Urothelium cell line (cell line): Measurements from ENCODE around the gene ASAP3.
A peak's percentile ranks its signal among the peaks of the same experiment; 100 is the strongest.
"Not testable (repeated sequence)": the region's sequence is repeated elsewhere in the genome, so short reads cannot be mapped to it uniquely, and the experiment has no call there.

Experiments
- DNase-seq: peaks from one replicate; pipeline ENCODE4 v3.0.0; 2011; ENCODE audit warnings: low spot score, mixed read lengths
- FAIRE-seq: peaks from 2 replicates; lab custom pipeline; 2011; peaks lifted over from hg19 to GRCh38; lab: Jason Lieb, UNC

The ASAP3 gene

GRCh38 chr1:23515905-23516304 is 31.9 kb upstream of the ASAP3 start:
- FAIRE-seq = no peak

DNA sequence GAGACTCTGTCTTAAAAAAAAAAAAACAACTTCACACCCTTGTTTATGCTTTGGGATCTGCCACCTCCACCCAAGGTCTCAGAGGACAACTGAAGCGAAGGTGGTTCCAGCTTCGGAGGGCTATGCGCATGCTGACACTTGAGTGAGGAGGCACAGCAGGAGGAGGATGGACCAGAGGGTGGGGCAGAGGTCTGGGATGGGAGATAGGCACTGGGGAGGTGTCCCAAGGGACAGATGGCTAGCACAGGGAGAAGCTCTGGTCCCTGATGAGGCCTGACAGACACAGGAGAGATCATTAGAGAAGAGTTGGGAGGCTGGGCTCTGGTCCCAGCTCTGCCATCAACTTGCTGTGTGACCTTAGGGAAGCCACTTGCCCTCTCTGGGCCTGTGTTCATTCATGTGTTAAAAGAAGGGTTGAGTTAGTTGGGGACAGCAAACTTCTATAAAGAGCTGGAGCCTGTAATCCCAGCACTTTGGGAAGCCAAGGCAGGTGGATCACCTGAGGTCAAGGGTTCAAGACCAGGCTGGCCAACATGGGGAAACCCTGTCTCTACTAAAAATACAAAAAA is 30.2 kb upstream of the ASAP3 start:
- FAIRE-seq (no peak), DNase-seq (no peak)

More at GRCh38 chr1:23515905-23516304, 31.9 kb upstream of the ASAP3 start:
- no peak for DNase-seq

GRCh38 chr1:23509896-23510295 is 25.9 kb upstream of the ASAP3 start:
- FAIRE-seq (no peak), DNase-seq (no peak)

GRCh38 chr1:23506376-23507107 is 22.6 kb upstream of the ASAP3 start:
- no peak for FAIRE-seq
- no peak for DNase-seq

DNA sequence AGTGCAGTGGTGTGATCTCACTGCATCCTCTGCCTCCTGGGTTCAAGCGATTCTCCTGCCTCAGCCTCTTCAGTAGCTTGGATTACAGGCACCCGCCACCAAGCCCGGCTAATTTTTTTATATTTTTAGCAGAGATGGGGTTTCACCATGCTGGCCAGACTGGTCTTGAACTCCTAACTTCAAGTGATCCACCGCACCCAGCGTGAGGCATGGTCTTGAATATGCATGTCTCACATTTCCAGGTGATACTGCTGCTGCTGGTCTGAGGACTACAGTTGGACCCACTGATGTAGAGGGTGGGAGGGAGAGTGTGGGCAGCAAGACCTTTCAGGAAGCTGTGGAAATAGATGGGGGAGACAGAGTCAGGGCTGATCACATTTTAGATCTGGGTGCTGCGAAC is 21.9 kb upstream of the ASAP3 start:
- DNase-seq (no peak), FAIRE-seq (no peak)

- not testable (repeated sequence) for FAIRE-seq, DNase-seq
These were observed 20.2 kb upstream of the ASAP3 start for GRCh38 chr1:23504156-23504555.

DNA sequence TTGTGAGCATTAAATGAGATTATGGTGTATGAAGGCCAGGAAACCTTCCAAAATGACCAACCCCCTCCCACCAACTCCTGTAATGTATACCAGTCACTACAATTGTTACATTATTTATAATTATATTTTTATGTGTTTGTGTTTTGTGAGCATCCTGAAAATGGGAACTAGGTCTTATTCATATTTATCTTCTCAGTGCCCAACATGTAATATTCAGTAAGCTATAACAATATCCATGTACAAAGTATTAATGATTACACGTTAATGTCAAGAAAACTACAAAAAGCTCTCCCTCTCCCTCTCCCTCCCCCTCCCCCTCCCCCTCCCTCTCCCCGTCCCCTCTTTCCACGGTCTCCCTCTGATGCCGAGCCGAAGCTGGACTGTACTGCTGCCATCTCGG is 19.0 kb upstream of the ASAP3 start:
- FAIRE-seq (no peak), DNase-seq (no peak)

DNA sequence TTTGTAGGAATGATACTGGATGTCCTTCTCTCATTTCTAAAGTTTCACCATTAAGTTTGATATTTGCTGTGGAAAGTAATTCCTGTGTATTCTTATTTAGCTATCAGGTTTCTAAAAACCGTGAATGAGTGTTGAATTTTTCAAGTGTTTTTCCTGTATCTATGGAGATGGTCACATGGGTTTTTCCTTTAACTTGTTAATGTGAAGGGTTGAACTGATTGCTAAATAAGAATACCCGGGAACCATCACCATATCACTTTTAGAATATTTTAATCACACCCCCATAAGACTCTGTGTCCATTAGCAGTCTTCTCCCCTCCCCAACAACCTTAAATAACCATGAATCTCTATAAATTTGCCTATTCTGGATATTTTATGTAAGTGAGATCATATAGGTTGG is 16.5 kb upstream of the ASAP3 start:
- no peak for DNase-seq
- FAIRE-seq = no peak

DNA sequence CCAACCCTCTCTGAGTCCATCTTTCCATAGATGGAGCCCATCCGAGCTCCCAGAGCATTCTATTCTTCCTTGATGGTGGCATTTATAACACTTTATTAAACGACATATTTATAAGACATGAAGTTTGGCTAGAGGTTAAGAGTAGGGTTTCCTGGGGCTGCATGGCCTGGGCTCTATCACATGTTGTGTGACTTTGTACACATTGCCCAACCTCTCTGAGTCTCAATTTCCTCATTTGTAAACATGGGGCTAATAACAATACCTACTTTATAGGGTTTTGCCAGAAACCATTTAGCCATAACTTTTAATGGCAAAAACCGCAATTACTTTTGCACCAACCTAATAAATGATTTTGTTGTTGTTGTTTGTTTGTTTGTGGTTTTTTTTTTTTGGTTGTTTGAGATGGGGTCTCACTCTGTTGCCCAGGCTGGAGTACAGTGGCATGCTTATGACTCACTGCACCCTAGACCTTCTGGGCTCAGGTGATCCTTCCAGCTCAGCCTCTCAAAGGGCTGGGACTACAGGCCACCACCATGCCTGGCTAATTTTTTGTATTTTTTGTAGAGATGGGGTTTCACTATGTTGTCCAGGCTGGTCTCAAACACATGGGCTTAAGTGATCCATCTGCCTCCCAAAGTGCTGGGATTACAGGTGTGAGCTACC is 13.9 kb upstream of the ASAP3 start:
- DNase-seq (no peak), FAIRE-seq (no peak)

DNA sequence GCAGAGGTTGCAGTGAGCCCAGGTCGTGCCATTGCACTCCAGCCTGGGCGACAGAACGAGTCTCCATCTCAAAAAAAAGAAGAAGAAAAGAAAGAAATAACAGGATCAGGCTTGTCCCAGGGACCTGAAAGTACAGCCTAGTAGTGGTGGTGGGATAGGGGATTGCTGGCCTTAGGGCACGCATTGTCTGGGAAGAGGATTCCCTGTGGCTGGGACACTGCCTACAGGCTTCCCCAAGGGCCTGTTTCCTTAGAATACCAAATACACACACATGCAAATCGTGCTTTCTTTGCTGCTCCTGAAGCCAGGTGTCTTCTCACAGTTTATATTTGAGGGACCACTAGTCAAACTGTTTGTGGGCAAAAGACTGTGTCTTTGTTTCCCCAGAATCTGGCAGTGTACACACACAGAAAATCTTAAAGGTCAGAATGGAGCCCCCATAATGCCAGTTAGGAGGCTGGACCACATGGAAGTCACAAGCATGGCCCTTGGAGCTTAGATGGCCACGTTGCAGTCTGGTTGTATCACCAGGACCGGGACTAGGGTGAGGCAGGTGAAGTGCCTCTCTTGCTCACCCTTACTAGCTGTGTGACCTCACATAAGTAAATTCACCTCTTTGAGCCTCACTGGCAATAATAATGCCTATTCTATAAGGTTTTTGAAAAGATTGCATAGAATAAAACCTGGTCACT is 12.7 kb upstream of the ASAP3 start:
- DNase-seq (no peak), FAIRE-seq (no peak)

- not testable (repeated sequence) for DNase-seq, FAIRE-seq
These were observed 10.9 kb upstream of the ASAP3 start for GRCh38 chr1:23494836-23495235.

- not testable (repeated sequence) for FAIRE-seq
These were observed 8.8 kb upstream of the ASAP3 start for GRCh38 chr1:23492776-23493175.

DNA sequence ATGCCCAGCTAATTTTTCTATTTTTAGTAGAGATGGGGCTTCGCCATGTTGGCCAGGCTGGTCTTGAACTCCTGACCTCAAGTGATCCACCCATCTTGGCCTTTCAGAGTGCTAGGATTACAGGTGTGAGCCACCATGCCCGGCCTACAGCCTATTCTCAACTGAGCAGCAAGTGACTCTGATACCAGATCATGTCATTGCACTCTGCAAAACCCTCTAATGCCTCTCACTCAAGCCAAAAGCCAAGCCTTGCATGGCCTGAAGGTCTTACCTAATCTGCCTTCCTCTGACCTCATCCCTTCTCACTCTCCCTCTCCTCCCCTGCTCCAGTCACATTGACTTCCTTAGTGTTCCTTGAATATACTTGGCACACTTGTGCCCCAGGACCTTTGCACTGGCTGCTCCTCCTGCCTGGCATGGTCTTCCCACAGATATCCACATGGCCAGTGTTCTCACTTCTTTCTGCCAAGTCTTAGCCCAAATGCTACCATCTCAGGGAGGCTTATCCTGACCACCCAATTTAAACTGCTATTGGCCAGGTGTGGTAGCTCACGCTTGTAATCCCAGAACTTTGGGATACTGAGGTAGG is 8.2 kb upstream of the ASAP3 start:
- DNase-seq (no peak), FAIRE-seq (no peak)

More at GRCh38 chr1:23492776-23493175, 8.8 kb upstream of the ASAP3 start:
- DNase-seq = not testable (repeated sequence)

DNA sequence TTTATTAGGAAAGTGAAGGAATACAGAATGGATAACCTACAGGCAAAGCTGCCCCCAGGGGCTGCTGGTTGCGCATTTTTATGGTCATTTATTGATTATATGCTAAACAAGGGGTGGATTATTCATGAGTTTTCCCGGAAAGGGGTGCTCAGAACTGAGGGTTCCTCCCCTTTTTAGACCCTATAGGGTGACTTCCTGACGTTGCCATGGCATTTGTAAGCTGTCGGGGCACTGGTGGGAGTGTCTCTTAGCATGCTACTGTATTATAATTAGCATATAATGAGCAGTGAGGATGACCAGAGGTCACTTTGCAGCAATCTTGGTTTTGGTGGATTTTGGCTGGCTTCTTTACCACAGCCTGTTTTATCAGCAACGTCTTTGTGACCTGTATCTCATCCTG is 5.9 kb upstream of the ASAP3 start:
- FAIRE-seq = no peak

GRCh38 chr1:23485002-23485332 is 988 bp upstream of the ASAP3 start:
- FAIRE-seq = no peak
- no peak for DNase-seq

More for the DNA sequence above, 5.9 kb upstream of the ASAP3 start:
- no peak for DNase-seq

- peak; percentile 97 for DNase-seq
- peak; percentile 96 for FAIRE-seq
These were observed 448 bp upstream of the ASAP3 start for GRCh38 chr1:23484253-23485001.

GRCh38 chr1:23481904-23482303 is 2.1 kb downstream of the ASAP3 start:
- DNase-seq = no peak
- no peak for FAIRE-seq

- FAIRE-seq = no peak
- no peak for DNase-seq
These were observed 2.9 kb downstream of the ASAP3 start for GRCh38 chr1:23481026-23481597.

GRCh38 chr1:23480187-23481025 is 3.6 kb downstream of the ASAP3 start:
- FAIRE-seq = no peak
- no peak for DNase-seq

GRCh38 chr1:23479666-23479941 is 4.4 kb downstream of the ASAP3 start:
- no peak for FAIRE-seq
- no peak for DNase-seq
